Hematopoietic multipotent progenitor cell treated with erythropoietin and hydrocortisone succinate and interleukin-3 and kit ligand, for 4 days (in vitro differentiated cells): ENCODE measurements around the gene C6orf58.

Source experiments
- DNase-seq: peaks from one replicate; pipeline ENCODE4 v3.0.0-alpha.2; 2015

Gene C6orf58

GRCh38 chr6:127576874-127577273 lies at the start of gene C6orf58:
TSS of gene C6orf58 (plus strand) at chr6:127577174. CDS start at chr6:127577186, 12 bp downstream.
- DNase-seq: no peak

- DNase-seq: no peak
Measured at GRCh38 chr6:127533011-127533410, 44.0 kb upstream of the C6orf58 start.

GRCh38 chr6:127533736-127534135 lies 43.2 kb upstream of the C6orf58 start:
- no peak for DNase-seq

DNA sequence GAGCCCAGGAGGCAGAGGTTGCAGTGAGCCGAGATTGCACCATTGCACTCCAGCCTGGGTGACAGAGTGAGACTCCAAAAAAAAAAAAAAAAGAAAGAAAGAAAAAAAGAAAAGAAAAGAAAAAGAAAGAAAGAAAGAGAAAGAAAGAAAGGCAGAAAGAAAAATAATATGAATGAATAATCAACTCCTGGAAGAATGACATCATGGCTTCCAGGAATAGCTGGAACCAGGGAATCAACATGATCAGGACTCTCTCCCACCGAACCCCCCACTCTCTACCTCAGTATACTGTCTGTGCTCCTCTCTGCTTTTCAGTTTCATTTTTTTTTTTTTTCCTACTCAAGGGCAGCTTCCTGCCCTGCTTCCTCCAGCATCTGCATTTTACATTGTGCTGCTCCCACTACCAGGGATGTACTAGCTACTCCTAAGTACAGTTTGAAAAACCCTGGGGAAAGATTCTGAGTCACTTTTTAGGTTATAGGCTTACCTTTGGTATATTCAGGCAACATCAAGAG lies 38.2 kb upstream of the C6orf58 start:
- DNase-seq: no peak

- DNase-seq: peak; percentile 57
Measured at GRCh38 chr6:127539272-127539671, 37.7 kb upstream of the C6orf58 start.

- DNase-seq: peak; percentile 32
Measured at GRCh38 chr6:127547215-127547614, 29.8 kb upstream of the C6orf58 start.

DNA sequence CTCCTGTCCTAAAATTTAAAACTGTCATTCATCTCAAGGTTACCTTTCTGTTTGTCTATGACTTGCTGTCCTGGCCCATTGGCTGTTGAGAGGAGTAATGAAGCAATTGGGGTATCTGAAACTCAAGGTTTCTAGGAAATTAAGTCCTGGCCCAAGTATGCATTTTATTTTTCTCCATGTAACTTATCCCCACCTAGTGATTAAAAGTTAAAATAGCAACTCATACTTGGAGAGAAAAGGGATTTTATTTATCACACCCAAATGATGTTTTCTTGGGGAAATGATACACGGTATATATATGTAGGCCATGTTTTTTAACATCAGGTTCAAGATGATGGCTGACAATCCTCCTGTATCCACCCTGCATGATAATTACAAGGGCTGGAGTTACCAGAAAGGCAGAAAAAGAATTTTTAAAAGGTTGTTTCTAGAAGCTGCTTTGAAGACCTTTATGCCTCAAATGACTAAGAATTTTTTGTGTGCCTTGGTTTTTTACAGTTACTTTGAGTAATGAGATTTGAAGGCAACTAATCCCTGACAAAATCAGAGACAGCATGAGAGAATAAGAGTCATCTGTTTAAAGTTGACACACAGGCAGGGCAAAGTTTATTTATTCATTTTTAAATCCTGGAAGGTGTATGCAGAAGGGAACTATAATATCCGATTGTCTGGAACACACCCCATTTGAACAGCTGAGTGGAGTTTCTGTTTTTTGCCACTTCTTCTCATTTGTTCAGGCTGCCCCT lies 28.9 kb upstream of the C6orf58 start:
- DNase-seq: peak; percentile 21

- DNase-seq: no peak
Measured at GRCh38 chr6:127550403-127550802, 26.6 kb upstream of the C6orf58 start.

- peak; percentile 44 for DNase-seq
Measured at GRCh38 chr6:127554435-127555006, 22.5 kb upstream of the C6orf58 start.

DNA sequence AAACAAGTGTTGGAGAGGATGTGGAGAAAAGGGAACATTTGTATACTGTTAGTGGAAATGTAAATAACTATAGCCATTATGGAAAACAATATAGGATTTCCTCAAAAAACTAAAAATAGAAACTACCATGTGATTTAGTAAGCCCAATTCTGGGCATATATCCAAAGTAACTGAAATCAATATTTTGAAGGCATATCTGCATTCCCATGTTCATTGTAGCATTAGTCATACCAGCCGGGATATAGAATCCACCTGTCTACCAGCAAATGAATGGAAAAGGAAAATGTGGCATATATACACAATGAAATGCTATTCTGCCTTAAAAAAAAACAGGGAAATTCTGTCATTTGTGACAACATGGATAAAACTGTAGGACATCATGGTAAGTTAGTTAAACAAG lies 15.3 kb upstream of the C6orf58 start:
- no peak for DNase-seq

DNA sequence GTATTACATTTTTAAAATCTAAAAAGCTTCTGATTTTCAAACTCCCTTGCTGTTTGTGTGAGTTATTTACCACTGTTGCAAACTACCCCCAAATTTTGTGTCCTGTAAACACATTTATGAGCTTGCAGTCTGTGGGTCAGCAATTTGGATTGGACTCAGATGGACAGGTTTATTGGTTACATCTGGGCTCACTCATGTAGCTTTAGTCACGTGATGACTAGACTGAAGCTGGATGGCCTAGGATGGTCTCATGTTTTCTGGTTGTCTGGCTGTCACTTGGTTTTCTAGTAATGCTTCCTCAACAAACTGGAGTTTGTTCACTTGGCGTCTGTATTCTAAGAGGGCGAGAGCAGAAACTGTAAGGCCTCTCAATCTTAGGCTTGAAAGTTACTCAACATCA lies 12.2 kb upstream of the C6orf58 start:
- no peak for DNase-seq

GRCh38 chr6:127566119-127566518 lies 10.9 kb upstream of the C6orf58 start:
- no peak for DNase-seq

DNA sequence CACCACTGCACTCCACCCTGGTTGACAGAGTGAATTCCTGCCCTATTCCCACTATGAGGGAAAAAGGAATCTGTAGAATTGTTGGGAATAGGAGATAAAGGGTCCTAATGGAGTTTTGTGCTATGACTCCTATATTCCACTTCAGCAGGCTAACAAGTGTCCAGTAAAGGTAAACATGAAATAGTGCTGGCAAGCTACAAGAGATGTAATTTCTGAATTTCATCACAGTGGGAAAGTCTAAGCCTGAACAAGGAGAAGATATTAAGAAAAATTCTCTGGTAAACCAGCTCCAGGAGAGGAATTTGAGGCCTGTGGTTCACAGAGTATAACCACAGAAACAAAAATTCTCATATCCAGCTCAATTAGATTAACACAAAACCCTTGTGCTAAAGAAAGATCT lies 10.3 kb upstream of the C6orf58 start:
- no peak for DNase-seq

GRCh38 chr6:127567476-127567875 lies 9.5 kb upstream of the C6orf58 start:
- DNase-seq: no peak

DNA sequence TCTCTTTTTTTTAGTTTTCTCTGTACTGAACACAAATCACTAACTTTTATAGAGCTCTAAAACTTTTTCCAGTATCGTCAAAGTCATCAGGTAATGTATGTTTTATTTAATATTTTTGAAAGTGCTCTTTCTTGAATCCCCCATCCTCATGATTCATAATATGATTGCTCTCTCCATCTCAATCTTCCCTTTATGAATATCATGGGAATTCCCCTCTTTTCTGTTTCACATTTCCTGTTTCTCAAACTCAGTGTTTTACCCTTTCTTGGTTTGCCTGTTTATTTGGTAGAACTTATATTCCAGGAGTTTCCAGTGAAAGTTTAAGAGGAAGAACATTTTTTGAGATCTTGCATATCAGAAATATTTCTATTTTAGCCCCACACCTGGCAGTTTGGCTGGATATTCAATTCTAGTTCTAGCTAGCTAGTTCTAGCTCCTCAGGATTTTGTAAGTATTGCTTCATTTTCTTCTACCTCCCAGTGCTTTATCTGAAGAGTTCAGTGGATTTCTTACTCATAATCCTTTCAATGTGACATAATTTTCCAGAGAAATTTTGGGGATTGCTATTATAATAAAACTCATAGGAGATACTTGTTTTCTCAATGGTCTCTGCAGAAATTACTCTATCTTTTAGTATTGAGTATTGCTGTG lies 6.1 kb upstream of the C6orf58 start:
- no peak for DNase-seq

DNA sequence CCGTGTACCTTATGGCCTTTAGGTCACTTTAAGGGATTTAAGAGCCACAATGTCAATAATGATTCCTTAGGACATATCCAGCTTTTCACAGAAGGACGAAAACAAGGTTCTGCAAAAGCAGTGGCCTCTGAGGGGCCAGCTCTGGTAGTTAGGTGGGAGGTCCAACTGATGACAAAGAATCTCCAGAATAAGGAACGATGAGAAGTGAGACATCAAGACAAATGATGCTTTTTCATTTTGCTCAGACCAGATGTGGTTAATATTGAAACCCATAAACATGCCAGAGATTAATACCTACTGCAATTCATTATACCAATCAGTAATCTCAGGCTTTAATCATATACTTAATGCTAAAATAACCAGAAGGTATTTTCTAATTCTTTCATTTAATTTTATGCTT lies 1.9 kb downstream of the C6orf58 start:
- DNase-seq: no peak

- DNase-seq: no peak
Measured at GRCh38 chr6:127581576-127581975, 4.6 kb downstream of the C6orf58 start.

- no peak for DNase-seq
Measured at GRCh38 chr6:127582777-127583462, 5.9 kb downstream of the C6orf58 start.

DNA sequence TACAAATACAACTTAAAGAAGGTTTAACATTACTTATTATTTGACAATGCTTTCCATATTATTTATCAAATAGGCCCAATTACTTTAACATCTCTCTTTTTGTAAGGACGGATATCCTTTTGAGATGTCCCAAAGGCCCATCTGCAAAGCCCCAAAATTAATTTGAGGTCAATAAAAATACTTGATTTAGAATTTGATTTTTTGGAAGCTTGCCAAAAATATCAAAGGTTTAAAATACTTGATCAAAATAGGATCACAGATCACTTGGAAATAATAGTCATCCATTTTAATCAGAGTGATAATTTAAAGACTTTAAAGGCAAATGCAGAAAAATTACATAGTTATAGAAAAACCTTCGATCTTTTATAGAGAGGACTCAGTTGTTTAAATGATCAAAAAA lies 8.1 kb downstream of the C6orf58 start:
- DNase-seq: no peak

DNA sequence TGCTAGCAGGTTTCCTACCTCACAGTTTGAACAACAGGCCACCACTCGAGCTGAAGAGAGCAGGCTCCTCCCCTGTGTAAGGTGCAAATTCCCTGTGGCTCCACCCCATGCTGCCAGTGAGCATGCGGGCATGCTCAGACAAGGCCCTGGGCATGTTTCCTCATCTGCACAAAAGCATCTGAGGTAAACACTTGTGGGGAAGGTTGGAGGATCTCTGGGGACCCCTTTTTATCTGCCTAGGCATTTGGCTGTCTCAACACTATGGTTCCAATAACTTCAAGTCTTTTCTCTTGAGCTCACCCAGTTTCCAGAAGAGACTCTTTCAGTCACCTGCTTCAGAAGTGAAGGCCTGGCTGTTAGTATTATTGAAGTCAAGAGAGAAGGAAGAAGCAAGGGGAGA lies 9.4 kb downstream of the C6orf58 start:
- no peak for DNase-seq

DNA sequence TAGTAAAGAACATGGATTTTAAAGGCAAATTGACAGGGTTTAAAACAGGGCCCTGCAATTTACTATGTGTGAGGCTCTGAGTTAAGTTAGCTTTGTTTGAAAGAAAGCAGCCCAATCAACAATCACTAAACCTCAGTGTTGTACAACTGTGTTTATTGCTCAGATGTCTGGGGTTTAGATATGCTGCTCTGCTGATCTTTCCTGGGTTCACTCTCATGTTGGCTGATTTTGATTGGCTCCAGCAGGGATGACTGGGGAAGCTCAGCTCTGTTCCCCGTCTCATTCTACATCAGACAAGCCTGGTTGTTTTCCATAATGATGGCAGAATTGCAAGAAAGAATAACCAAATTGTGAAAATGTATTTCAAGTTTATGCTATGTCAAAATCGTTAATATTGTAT lies 10.9 kb downstream of the C6orf58 start:
- no peak for DNase-seq

GRCh38 chr6:127589135-127589534 lies 12.2 kb downstream of the C6orf58 start:
- no peak for DNase-seq

- DNase-seq: no peak
Measured at GRCh38 chr6:127590344-127590743, 13.4 kb downstream of the C6orf58 start.

DNA sequence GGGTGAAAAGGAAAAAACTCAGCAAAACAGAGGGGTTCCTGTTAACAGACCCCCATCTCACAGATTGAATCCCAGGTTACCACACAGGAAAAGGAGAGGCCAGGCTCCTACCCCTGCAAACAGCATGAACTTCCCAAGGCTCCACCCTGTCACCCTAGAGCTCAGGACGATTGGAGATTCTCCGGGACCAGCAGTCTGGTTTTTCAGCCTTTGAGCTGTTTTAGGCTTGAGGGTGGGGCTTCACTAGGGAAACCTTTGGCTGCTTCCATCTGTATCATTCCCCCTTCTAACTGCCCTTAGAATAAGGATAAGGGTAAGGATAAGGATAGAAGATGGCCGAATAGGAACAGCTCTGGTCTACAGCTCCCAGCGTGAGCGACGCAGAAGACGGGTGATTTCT lies 16.0 kb downstream of the C6orf58 start:
- no peak for DNase-seq
